Endothelial cell of umbilical vein (primary cell): Measurements from ENCODE around the gene PPP2R5A. TPM values are rescaled to one million over a fixed set of nuclear protein-coding genes. Genes with fewer than 3 reads are reported as not detected.

Experiments
- BruUV-seq: library from RNA; stranded (reverse); fragments of 400-500 nt; replicated peaks from 2 replicates; lab custom pipeline; 2021; lab: Mats Ljungman, UMichigan
- CTCF ChIA-PET: fragments of 300-600, 350-600 bp; sonication (Branson Sonifier 250); formaldehyde crosslinking; loops from one replicate; lab custom pipeline; 2021; ENCODE audit warnings: antibody characterized with exemption, inconsistent platforms; lab: Charles Lee
- POLR2A ChIA-PET: fragments of 300-600, 350-600 bp; sonication (Branson Sonifier 250); formaldehyde crosslinking; loops from one replicate; lab custom pipeline; 2021; ENCODE audit warnings: antibody characterized with exemption, inconsistent platforms; lab: Charles Lee
- DNase-seq: peaks from one replicate; pipeline ENCODE4 v3.0.0-alpha.2; 2011; ENCODE audit warnings: low read depth, low spot score
- FAIRE-seq: peaks from 2 replicates; lab custom pipeline; 2011; peaks lifted over from hg19 to GRCh38; lab: Jason Lieb, UNC
- H2AFZ ChIP-seq: 2 replicates; pipeline ENCODE4 v1.6.0; 2012; ENCODE audit warnings: low read depth, low read length, control low read depth, inconsistent platforms
- H3K27ac ChIP-seq: 2 replicates; pipeline ENCODE4 v1.5.1; 2011; ENCODE audit warnings: low read depth, mild to moderate bottlenecking, control low read depth, low read length, moderate library complexity; ENCODE audit not compliant: insufficient read depth
- H3K27me3 ChIP-seq, 2 experiments: 2 replicates each; pipeline versions ENCODE4 v1.6.0 to v1.6.1; 2011; ENCODE audit warnings: low read length in 2 of 2, mixed read lengths in 1 of 2; ENCODE audit not compliant: control insufficient read depth in 2 of 2, insufficient read depth in 2 of 2
- H3K36me3 ChIP-seq, 2 experiments: 2 replicates in 1 of 2; 3 replicates in 1 of 2; pipeline ENCODE4 v1.5.1; 2011; ENCODE audit warnings: low read length in 2 of 2, mild to moderate bottlenecking in 1 of 2, moderate library complexity in 1 of 2; ENCODE audit not compliant: control insufficient read depth in 2 of 2, insufficient read depth in 2 of 2; ENCODE audit errors: extremely low read depth in 1 of 2
- H3K4me1 ChIP-seq: 3 replicates; pipeline ENCODE4 v1.5.1; 2011; ENCODE audit warnings: mild to moderate bottlenecking, low read length; ENCODE audit not compliant: control insufficient read depth, insufficient read depth; ENCODE audit errors: extremely low read depth
- H3K4me2 ChIP-seq: 2 replicates; pipeline ENCODE4 v1.6.1; 2011; ENCODE audit warnings: low read length, control low read depth, mixed read lengths; ENCODE audit not compliant: insufficient read depth
- H3K4me3 ChIP-seq, 3 experiments: fragments of 200-600 bp in 1 of 3; sonication (generic), shearing (Covaris generic) in 1 of 3; replicated peaks in 1 of 3; 2 replicates each; pipeline ENCODE4 v1.5.1; 2011 to 2016; ENCODE audit warnings: control low read depth in 3 of 3, low read length in 3 of 3, mild to moderate bottlenecking in 2 of 3, inconsistent platforms in 1 of 3, low read depth in 1 of 3, moderate library complexity in 1 of 3; ENCODE audit not compliant: insufficient read depth in 1 of 3
- H3K79me2 ChIP-seq: 2 replicates; pipeline ENCODE4 v1.6.0; 2012; ENCODE audit warnings: low read length, inconsistent platforms; ENCODE audit not compliant: control insufficient read depth, insufficient read depth
- H3K9ac ChIP-seq: replicated peaks from 2 replicates; pipeline ENCODE3; 2011; ENCODE audit warnings: low read length, control low read depth; ENCODE audit not compliant: insufficient read depth; ENCODE audit errors: extremely low read depth
- H3K9me1 ChIP-seq: replicated peaks from 3 replicates; pipeline ENCODE4 v1.6.0; 2011; ENCODE audit warnings: mild to moderate bottlenecking, low read length; ENCODE audit not compliant: control insufficient read depth, insufficient read depth; ENCODE audit errors: extremely low read depth
- H3K9me3 ChIP-seq: replicated peaks from 2 replicates; pipeline ENCODE4 v1.5.1; 2012; ENCODE audit warnings: low read length, inconsistent platforms; ENCODE audit not compliant: control insufficient read depth, insufficient read depth
- H4K20me1 ChIP-seq: replicated peaks from 2 replicates; pipeline ENCODE3; 2011; ENCODE audit warnings: mild to moderate bottlenecking, low read length; ENCODE audit not compliant: control insufficient read depth, insufficient read depth; ENCODE audit errors: extremely low read depth
- EZH2 ChIP-seq: IDR thresholded peaks from 2 replicates; pipeline ENCODE4 v1.6.1; 2012; ENCODE audit warnings: borderline replicate concordance, low read depth, mild to moderate bottlenecking, moderate library complexity, low read length, inconsistent platforms; ENCODE audit not compliant: severe bottlenecking
- FOS ChIP-seq: IDR thresholded peaks from 2 replicates; pipeline ENCODE4 v1.6.1; 2011; ENCODE audit warnings: mild to moderate bottlenecking, low read length, moderate library complexity, borderline replicate concordance; ENCODE audit not compliant: insufficient read depth
- GATA2 ChIP-seq: IDR thresholded peaks from 2 replicates; pipeline ENCODE4 v1.7.0; 2011; ENCODE audit warnings: low read depth, mild to moderate bottlenecking, moderate library complexity, mixed read lengths, low read length; ENCODE audit not compliant: insufficient read length, insufficient read depth
- JUN ChIP-seq: IDR thresholded peaks from 2 replicates; pipeline ENCODE4 v1.6.1; 2011; ENCODE audit warnings: borderline replicate concordance, low read depth; ENCODE audit not compliant: insufficient read length, insufficient read depth
- MYC ChIP-seq: IDR thresholded peaks from one replicate; pipeline ENCODE4 v1.6.1; 2011; ENCODE audit warnings: mild to moderate bottlenecking, low read depth, low read length
- POLR2A ChIP-seq: IDR thresholded peaks from 2 replicates; pipeline ENCODE4 v1.6.1; 2012; ENCODE audit warnings: low read depth, mild to moderate bottlenecking, control low read depth, low read length
- POLR2AphosphoS5 ChIP-seq: IDR thresholded peaks from 2 replicates; pipeline ENCODE4 v1.6.1; 2012; ENCODE audit warnings: low read depth, mild to moderate bottlenecking, control low read depth, low read length, moderate library complexity; ENCODE audit not compliant: insufficient read depth
- dilution Hi-C: fragments of 300-500 bp; cut with MboI; formaldehyde crosslinking; loops from one replicate; pipeline ENCODE4 v1.15.0; 2019; ENCODE audit warnings: low sequenced_read_pairs; ENCODE audit not compliant: extremely low pct_ligation_motif_present
- intact Hi-C: fragments of 100-400 bp; cut with micrococcal nuclease; formaldehyde crosslinking; loops from one replicate; pipeline ENCODE4 v1.10.0; 2022
- polyA plus RNA-seq, 4 experiments: library from polyadenylated mRNA; depleted of rRNA in 3 of 4; stranded (reverse) in 3 of 4; unstranded in 1 of 4; fragments of >200 nt; gene quantifications; 2 replicates each; pipeline versions ENCODE4 v1.2.1 to v1.2.3, GENCODE V29; 2011 to 2012; ENCODE audit warnings: missing spikeins in 1 of 4
- total RNA-seq: library from RNA; stranded (reverse); gene quantifications from 2 replicates; pipeline ENCODE4 v1.2.3, GENCODE V29; 2021
- TF ChIP-seq, protein P1 (sequence below), 2 donors: IDR thresholded peaks; 1 replicate in 1 of 2; 2 replicates in 1 of 2; pipeline ENCODE4 v1.5.1; 2011; ENCODE audit warnings: low read length in 2 of 2, mild to moderate bottlenecking in 2 of 2, moderate library complexity in 2 of 2, control low read depth in 1 of 2, inconsistent platforms in 1 of 2, low read depth in 1 of 2; ENCODE audit not compliant: insufficient read depth in 1 of 2; ENCODE audit errors: extremely low read depth in 1 of 2
- TF ChIP-seq, protein P2 (sequence below): IDR thresholded peaks from 2 replicates; pipeline ENCODE4 v1.6.1; 2011; ENCODE audit not compliant: insufficient read depth, insufficient read length

PPP2R5A gene
- total and polyA plus RNA-seq, 2 donors (not counting 3 experiments of a cell fraction or from before 2014, with no cell fraction given), result 11.9 to 34.5 TPM

GRCh38 chr1:212267017-212267416 lies 18.2 kb upstream of the PPP2R5A start:
- no peaks in the 10 kb centered on the region for H3K9me1 ChIP-seq
- dilution Hi-C loops (no loop called here), intact Hi-C loops (no loop called here)
- H3K27me3 ChIP-seq, result peaks cover 23 to 25% of the 10 kb centered on the region in 2 experiments
- CTCF ChIA-PET, result no interaction called here
- no peak overlapping the region for H2AFZ ChIP-seq
- no peak overlapping the region for H3K4me3 ChIP-seq
- no TSS peak for BruUV-seq
- no peak overlapping the region for H3K27ac ChIP-seq
- no peaks in the 10 kb centered on the region for H3K9me3 ChIP-seq
- DNase-seq, result no peak
- no peak for FAIRE-seq
- POLR2A ChIA-PET, result no interaction called here
- no peaks in the 10 kb centered on the region for H4K20me1 ChIP-seq
- no peaks in the 10 kb centered on the region for H3K36me3 ChIP-seq
- H3K4me1 ChIP-seq, result no peaks in the 10 kb centered on the region
- H3K4me2 ChIP-seq, result no peak overlapping the region
- TF ChIP-seq EZH2 (no peak), FOS (no peak), JUN (no peak), POLR2A (no peak)
- TF ChIP-seq, protein P1, sequence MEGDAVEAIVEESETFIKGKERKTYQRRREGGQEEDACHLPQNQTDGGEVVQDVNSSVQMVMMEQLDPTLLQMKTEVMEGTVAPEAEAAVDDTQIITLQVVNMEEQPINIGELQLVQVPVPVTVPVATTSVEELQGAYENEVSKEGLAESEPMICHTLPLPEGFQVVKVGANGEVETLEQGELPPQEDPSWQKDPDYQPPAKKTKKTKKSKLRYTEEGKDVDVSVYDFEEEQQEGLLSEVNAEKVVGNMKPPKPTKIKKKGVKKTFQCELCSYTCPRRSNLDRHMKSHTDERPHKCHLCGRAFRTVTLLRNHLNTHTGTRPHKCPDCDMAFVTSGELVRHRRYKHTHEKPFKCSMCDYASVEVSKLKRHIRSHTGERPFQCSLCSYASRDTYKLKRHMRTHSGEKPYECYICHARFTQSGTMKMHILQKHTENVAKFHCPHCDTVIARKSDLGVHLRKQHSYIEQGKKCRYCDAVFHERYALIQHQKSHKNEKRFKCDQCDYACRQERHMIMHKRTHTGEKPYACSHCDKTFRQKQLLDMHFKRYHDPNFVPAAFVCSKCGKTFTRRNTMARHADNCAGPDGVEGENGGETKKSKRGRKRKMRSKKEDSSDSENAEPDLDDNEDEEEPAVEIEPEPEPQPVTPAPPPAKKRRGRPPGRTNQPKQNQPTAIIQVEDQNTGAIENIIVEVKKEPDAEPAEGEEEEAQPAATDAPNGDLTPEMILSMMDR (IDR thresholded peaks at IDR 0.05; ENCODE audit: extremely low read depth in 1 of 2, insufficient read depth in 1 of 2, low read depth in 1 of 2, low read length in 2 of 2), result no peak
- H3K9ac ChIP-seq, result no peak overlapping the region
- H3K79me2 ChIP-seq, result no peaks in the 10 kb centered on the region

DNA sequence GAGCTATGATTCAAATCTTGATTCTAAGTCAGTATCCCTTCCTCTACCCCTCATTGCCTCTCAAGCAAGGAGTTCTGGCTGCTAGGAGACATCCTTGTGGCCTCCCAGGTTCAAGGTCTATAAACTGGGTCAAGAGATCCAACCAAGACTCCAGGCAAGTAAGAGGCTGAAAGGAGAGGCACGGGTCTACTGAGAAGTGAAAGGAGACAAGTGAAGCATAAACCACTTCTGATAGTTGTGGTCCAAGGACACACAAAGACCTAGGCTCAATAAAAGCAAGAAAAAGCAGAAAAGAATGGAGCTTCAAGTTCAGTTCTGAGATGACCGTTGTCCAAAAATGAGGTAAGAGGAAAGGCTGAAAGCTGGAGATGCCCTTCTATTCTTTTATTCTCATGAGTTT lies 17.8 kb upstream of the PPP2R5A start:
- H3K4me2 ChIP-seq, result no peak overlapping the region
- ChIA-PET POLR2A (no interaction called here), CTCF (no interaction called here)
- no peak overlapping the region for H3K4me3 ChIP-seq
- DNase-seq (no peak), FAIRE-seq (no peak)
- no TSS peak for BruUV-seq
- dilution Hi-C loops, result no loop called here
- TF ChIP-seq, protein P2, sequence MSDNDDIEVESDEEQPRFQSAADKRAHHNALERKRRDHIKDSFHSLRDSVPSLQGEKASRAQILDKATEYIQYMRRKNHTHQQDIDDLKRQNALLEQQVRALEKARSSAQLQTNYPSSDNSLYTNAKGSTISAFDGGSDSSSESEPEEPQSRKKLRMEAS, result no peak
- TF ChIP-seq EZH2 (no peak), GATA2 (no peak), FOS (no peak), MYC (no peak), POLR2A (no peak), POLR2AphosphoS5 (no peak), JUN (no peak)
- TF ChIP-seq, protein P1 (IDR thresholded peaks at IDR 0.05; ENCODE audit: extremely low read depth in 1 of 2, insufficient read depth in 1 of 2, low read depth in 1 of 2, low read length in 2 of 2), result no peak
- H3K79me2 ChIP-seq, result no peaks in the 10 kb centered on the region
- H3K36me3 ChIP-seq, result no peaks in the 10 kb centered on the region
- H3K27me3 ChIP-seq, result peaks cover 24 to 25% of the 10 kb centered on the region in 2 experiments
- H3K4me1 ChIP-seq, result no peaks in the 10 kb centered on the region
- no peaks in the 10 kb centered on the region for H4K20me1 ChIP-seq
- no peaks in the 10 kb centered on the region for H3K9me1 ChIP-seq
- H3K27ac ChIP-seq, result no peak overlapping the region
- no peak overlapping the region for H3K9ac ChIP-seq
- intact Hi-C loops, result no loop called here
- no peak overlapping the region for H2AFZ ChIP-seq
- H3K9me3 ChIP-seq, result no peaks in the 10 kb centered on the region
